GM19324 (cell line): Measurements from ENCODE around the gene DENND1C.
A peak's percentile ranks its signal among the peaks of the same experiment; 100 is the strongest.

Source experiments
- ATAC-seq: cut with Tn5 transposase; IDR thresholded peaks from one replicate; pipeline ENCODE4 v1.9.1; 2021; ENCODE audit warnings: mild to moderate bottlenecking, moderate library complexity; ENCODE audit not compliant: unreplicated experiment, low FRiP score

DENND1C gene

GRCh38 chr19:6481541-6482342 is at the start of gene DENND1C:
Gene DENND1C, minus strand, starts transcription at chr19:6481787. Its CDS starts 92 bp downstream, at chr19:6481695.
- no peak for ATAC-seq

- ATAC-seq, result peak; percentile 41
Measured at GRCh38 chr19:6530386-6531162, 49.0 kb upstream of the DENND1C start, which contains the start of gene TNFSF9. Gene TNFSF9, plus strand, starts transcription at chr19:6531026. Its CDS starts 11 bp downstream, at chr19:6531037.

- ATAC-seq, result no peak
Measured at GRCh38 chr19:6529937-6530385, 48.4 kb upstream of the DENND1C start.

GRCh38 chr19:6529351-6529750 is 47.8 kb upstream of the DENND1C start:
- ATAC-seq, result no peak

- ATAC-seq, result no peak
Measured at GRCh38 chr19:6528544-6529121, 47.0 kb upstream of the DENND1C start.

GRCh38 chr19:6527893-6528543 is 46.4 kb upstream of the DENND1C start:
- peak; percentile 49 for ATAC-seq

- ATAC-seq, result no peak
Measured at GRCh38 chr19:6524311-6524710, 42.7 kb upstream of the DENND1C start.

GRCh38 chr19:6522712-6523111 is 41.1 kb upstream of the DENND1C start:
- no peak for ATAC-seq

GRCh38 chr19:6521718-6522646 is 40.4 kb upstream of the DENND1C start:
- ATAC-seq, result peak; percentile 41

- no peak for ATAC-seq
Measured at GRCh38 chr19:6519289-6519688, 37.7 kb upstream of the DENND1C start.

- no peak for ATAC-seq
Measured at GRCh38 chr19:6518145-6518911, 36.7 kb upstream of the DENND1C start.

GRCh38 chr19:6516659-6517291 is 35.2 kb upstream of the DENND1C start:
- ATAC-seq, result peak; percentile 48

- ATAC-seq, result peak; percentile 41
Measured at GRCh38 chr19:6516018-6516658, 34.6 kb upstream of the DENND1C start.

- no peak for ATAC-seq
Measured at GRCh38 chr19:6514926-6515544, 33.4 kb upstream of the DENND1C start.

- no peak for ATAC-seq
Measured at GRCh38 chr19:6514089-6514488, 32.5 kb upstream of the DENND1C start.

- ATAC-seq, result no peak
Measured at GRCh38 chr19:6510618-6511017, 29.0 kb upstream of the DENND1C start.
